ENCODE results near the gene EIF4ENIF1. TPM values are rescaled to one million over a fixed set of nuclear protein-coding genes. Genes with fewer than 3 reads are reported as not detected.
"Not testable (repeated sequence)": the region's sequence is repeated elsewhere in the genome, so short reads cannot be mapped to it uniquely, and the experiment has no call there.

EIF4ENIF1 gene
- total RNA-seq, 2 donors from 2014 or later: 31.5 to 41.0 TPM

- Mint-ChIP-seq H3K9me3 (no peaks in the 10 kb centered on the region), H3K4me1 (peaks cover 18% of the 10 kb centered on the region), H3K27ac (no peak overlapping the region), H3K4me3 (no peak overlapping the region), H3K27me3 (no peaks in the 10 kb centered on the region), H3K36me3 (ENCODE audit: low read depth) (peaks cover 94% of the 10 kb centered on the region)
- ATAC-seq (replicated peaks): no peak
These were observed 13.7 kb upstream of the EIF4ENIF1 start for GRCh38 chr22:31503211-31503964.

- Mint-ChIP-seq H3K4me3 (peak overlapping the region; percentile 25), H3K27ac (peak overlapping the region; percentile 65), H3K9me3 (no peaks in the 10 kb centered on the region), H3K4me1 (peaks cover 22% of the 10 kb centered on the region), H3K27me3 (no peaks in the 10 kb centered on the region), H3K36me3 (ENCODE audit: low read depth) (peaks cover 94% of the 10 kb centered on the region)
- no peak for ATAC-seq (replicated peaks)
These were observed 12.1 kb upstream of the EIF4ENIF1 start for GRCh38 chr22:31501738-31502137.

GRCh38 chr22:31497148-31497938 is 7.7 kb upstream of the EIF4ENIF1 start:
- no peaks in the 10 kb centered on the region for H3K9me3 Mint-ChIP-seq
- peaks cover 52% of the 10 kb centered on the region for H3K36me3 Mint-ChIP-seq (ENCODE audit: low read depth)
- H3K27ac Mint-ChIP-seq: peak overlapping the region; percentile 92
- ATAC-seq (replicated peaks): peak; percentile 47
- peaks cover 13% of the 10 kb centered on the region for H3K4me1 Mint-ChIP-seq
- H3K27me3 Mint-ChIP-seq: no peaks in the 10 kb centered on the region
- peak overlapping the region; percentile 88 for H3K4me3 Mint-ChIP-seq

- H3K4me1 Mint-ChIP-seq: peaks cover 9% of the 10 kb centered on the region
- peak overlapping the region; percentile 88 for H3K4me3 Mint-ChIP-seq
- H3K36me3 Mint-ChIP-seq (ENCODE audit: low read depth): peaks cover 46% of the 10 kb centered on the region
These were observed 7.1 kb upstream of the EIF4ENIF1 start for GRCh38 chr22:31496735-31497146.

GRCh38 chr22:31496007-31496734 is 6.5 kb upstream of the EIF4ENIF1 start, which contains the start of gene SFI1:
SFI1 (plus strand) TSS chr22:31496536; CDS start chr22:31508285, 11,749 bp downstream.
- Mint-ChIP-seq H3K4me3 (peak within 1 kb of the TSS; percentile 88), H3K36me3 (ENCODE audit: low read depth) (peaks cover 41% of the 10 kb centered on the region), H3K27ac (peak within 1 kb of the TSS; percentile 92), H3K4me1 (peaks cover 7% of the 10 kb centered on the region), H3K9me3 (no peaks in the 10 kb centered on the region), H3K27me3 (no peaks in the 10 kb centered on the region)
- ATAC-seq (replicated peaks): peak; percentile 85

More at GRCh38 chr22:31496735-31497146, 7.1 kb upstream of the EIF4ENIF1 start:
- ATAC-seq (replicated peaks): peak; percentile 36
- Mint-ChIP-seq H3K27me3 (no peaks in the 10 kb centered on the region), H3K27ac (peak overlapping the region; percentile 92), H3K9me3 (no peaks in the 10 kb centered on the region)

- H3K27ac Mint-ChIP-seq: no peak overlapping the region
- peaks cover 38% of the 10 kb centered on the region for H3K36me3 Mint-ChIP-seq (ENCODE audit: low read depth)
- H3K9me3 Mint-ChIP-seq: no peaks in the 10 kb centered on the region
- peak overlapping the region; percentile 88 for H3K4me3 Mint-ChIP-seq
- ATAC-seq (replicated peaks): no peak
- H3K4me1 Mint-ChIP-seq: peaks cover 14% of the 10 kb centered on the region
- no peaks in the 10 kb centered on the region for H3K27me3 Mint-ChIP-seq
These were observed 5.7 kb upstream of the EIF4ENIF1 start for GRCh38 chr22:31495343-31495742.

- not testable (repeated sequence) for H3K27me3 Mint-ChIP-seq; H3K9me3 Mint-ChIP-seq; ATAC-seq (replicated peaks); H3K27ac Mint-ChIP-seq
- Mint-ChIP-seq H3K36me3 (ENCODE audit: low read depth) (peaks cover 32% of the 10 kb centered on the region), H3K4me1 (peaks cover 21% of the 10 kb centered on the region), H3K4me3 (peak overlapping the region; percentile 88)
These were observed 3.7 kb upstream of the EIF4ENIF1 start for GRCh38 chr22:31493355-31493754.

GRCh38 chr22:31492151-31492550 is 2.5 kb upstream of the EIF4ENIF1 start:
- peaks cover 21% of the 10 kb centered on the region for H3K4me1 Mint-ChIP-seq
- H3K27me3 Mint-ChIP-seq: no peaks in the 10 kb centered on the region
- no peaks in the 10 kb centered on the region for H3K9me3 Mint-ChIP-seq
- H3K27ac Mint-ChIP-seq: no peak overlapping the region
- peak overlapping the region; percentile 92 for H3K4me3 Mint-ChIP-seq
- H3K36me3 Mint-ChIP-seq (ENCODE audit: low read depth): peaks cover 32% of the 10 kb centered on the region
- ATAC-seq (replicated peaks): no peak

GRCh38 chr22:31491218-31491962 is 1.7 kb upstream of the EIF4ENIF1 start:
- Mint-ChIP-seq H3K27ac (peak overlapping the region; percentile 95), H3K36me3 (ENCODE audit: low read depth) (peaks cover 35% of the 10 kb centered on the region), H3K27me3 (no peaks in the 10 kb centered on the region), H3K9me3 (no peaks in the 10 kb centered on the region), H3K4me1 (peaks cover 21% of the 10 kb centered on the region), H3K4me3 (peak overlapping the region; percentile 92)
- ATAC-seq (replicated peaks): no peak

- Mint-ChIP-seq H3K9me3 (no peaks in the 10 kb centered on the region), H3K36me3 (ENCODE audit: low read depth) (peaks cover 43% of the 10 kb centered on the region), H3K4me1 (peaks cover 21% of the 10 kb centered on the region), H3K27ac (peak overlapping the region; percentile 95), H3K27me3 (no peaks in the 10 kb centered on the region), H3K4me3 (peak overlapping the region; percentile 92)
- peak; percentile 77 for ATAC-seq (replicated peaks)
These were observed 869 bp upstream of the EIF4ENIF1 start for GRCh38 chr22:31490496-31490925.

GRCh38 chr22:31488988-31489617 is 539 bp downstream of the EIF4ENIF1 start:
- Mint-ChIP-seq H3K4me3 (peak overlapping the region; percentile 92), H3K9me3 (no peaks in the 10 kb centered on the region), H3K36me3 (ENCODE audit: low read depth) (peaks cover 57% of the 10 kb centered on the region), H3K4me1 (peaks cover 30% of the 10 kb centered on the region), H3K27ac (peak overlapping the region; percentile 79), H3K27me3 (no peaks in the 10 kb centered on the region)
- peak; percentile 25 for ATAC-seq (replicated peaks)

GRCh38 chr22:31488346-31488883 is 1.2 kb downstream of the EIF4ENIF1 start:
- peaks cover 26% of the 10 kb centered on the region for H3K4me1 Mint-ChIP-seq
- peaks cover 64% of the 10 kb centered on the region for H3K36me3 Mint-ChIP-seq (ENCODE audit: low read depth)

GRCh38 chr22:31486951-31487350 is 2.7 kb downstream of the EIF4ENIF1 start:
- Mint-ChIP-seq H3K4me3 (peak overlapping the region; percentile 89), H3K4me1 (peaks cover 26% of the 10 kb centered on the region), H3K27ac (no peak overlapping the region), H3K27me3 (no peaks in the 10 kb centered on the region), H3K9me3 (no peaks in the 10 kb centered on the region), H3K36me3 (ENCODE audit: low read depth) (peaks cover 78% of the 10 kb centered on the region)
- no peak for ATAC-seq (replicated peaks)

More at GRCh38 chr22:31488346-31488883, 1.2 kb downstream of the EIF4ENIF1 start:
- Mint-ChIP-seq H3K27me3 (no peaks in the 10 kb centered on the region), H3K9me3 (no peaks in the 10 kb centered on the region), H3K4me3 (peak overlapping the region; percentile 89), H3K27ac (peak overlapping the region; percentile 79)
- ATAC-seq (replicated peaks): no peak
